SK-N-SH (cell line): ENCODE measurements around the gene INHBB. TPM values are rescaled to one million over a fixed set of nuclear protein-coding genes. Genes with fewer than 3 reads are reported as not detected.

Source experiments
- CTCF ChIA-PET: fragments of 300-600, 350-600 bp; formaldehyde crosslinking; extraction: SDS; loops from one replicate; lab custom pipeline; 2021; lab: Yijun Ruan, JAX
- POLR2A ChIA-PET: fragments of 350-600 bp; sonication (Branson Sonifier 250); formaldehyde crosslinking; extraction: SDS; loops from one replicate; lab custom pipeline; 2020; ENCODE audit warnings: antibody characterized with exemption, inconsistent platforms; lab: Yijun Ruan, JAX
- DNase-seq: peaks from one replicate; pipeline ENCODE4 v3.0.0; 2012
- H2AFZ ChIP-seq: fragments of 200-600 bp; sonication (generic); 2 replicates; pipeline ENCODE4 v1.8.1; 2016; ENCODE audit warnings: antibody characterized with exemption, mild to moderate bottlenecking, low read depth
- H3F3A ChIP-seq: fragments of 200-600 bp; sonication (generic); replicated peaks from 2 replicates; pipeline ENCODE3; 2016; ENCODE audit warnings: antibody characterized with exemption, mild to moderate bottlenecking; ENCODE audit not compliant: insufficient read depth
- H3K27ac ChIP-seq, 2 experiments: fragments of 200-500 bp in 1 of 2; fragments of 200-600 bp in 1 of 2; sonication (Bioruptor generic) in 1 of 2; sonication (generic), shearing (Covaris generic) in 1 of 2; 2 replicates each; pipeline versions ENCODE4 v1.5.1 to v1.6.1; 2014 to 2016; ENCODE audit warnings: low read depth in 2 of 2, inconsistent platforms in 1 of 2, low read length in 1 of 2, mild to moderate bottlenecking in 1 of 2, mixed read lengths in 1 of 2
- H3K27me3 ChIP-seq: fragments of 200-600 bp; sonication (generic), shearing (Covaris generic); 2 replicates; pipeline ENCODE4 v1.6.1; 2016; ENCODE audit warnings: mixed run types; ENCODE audit not compliant: insufficient read depth
- H3K36me3 ChIP-seq, 2 experiments: fragments of 200-500 bp in 1 of 2; fragments of 200-600 bp in 1 of 2; sonication (Bioruptor generic) in 1 of 2; sonication (generic) in 1 of 2; replicated peaks in 1 of 2; 2 replicates each; pipeline versions ENCODE3 to v1.5.1; 2014 to 2016; ENCODE audit warnings: low read length in 1 of 2, mild to moderate bottlenecking in 1 of 2; ENCODE audit not compliant: insufficient read depth in 2 of 2, control insufficient read depth in 1 of 2
- H3K4me1 ChIP-seq, 2 experiments: fragments of 200-500 bp in 1 of 2; fragments of 200-600 bp in 1 of 2; sonication (Bioruptor generic) in 1 of 2; sonication (generic), shearing (Covaris generic) in 1 of 2; 2 replicates each; pipeline versions ENCODE4 v1.5.1 to v1.6.1; 2014 to 2016; ENCODE audit warnings: low read depth in 1 of 2, low read length in 1 of 2, mixed run types in 1 of 2; ENCODE audit not compliant: insufficient read depth in 2 of 2, control insufficient read depth in 1 of 2
- H3K4me2 ChIP-seq: fragments of 200-600 bp; sonication (generic), shearing (Covaris generic); 2 replicates; pipeline ENCODE4 v1.6.1; 2017; ENCODE audit warnings: mixed run types
- H3K4me3 ChIP-seq, 2 experiments: fragments of 200-500 bp in 1 of 2; fragments of 200-600 bp in 1 of 2; sonication (Bioruptor generic) in 1 of 2; sonication (generic), shearing (Covaris generic) in 1 of 2; 2 replicates each; pipeline versions ENCODE4 v1.5.1 to v1.8.1; 2014 to 2016; ENCODE audit warnings: low read depth in 2 of 2, inconsistent platforms in 1 of 2, low read length in 1 of 2, mild to moderate bottlenecking in 1 of 2, mixed read lengths in 1 of 2, moderate library complexity in 1 of 2
- H3K79me2 ChIP-seq: fragments of 200-600 bp; sonication (generic); 2 replicates; pipeline ENCODE4 v1.8.1; 2017; ENCODE audit warnings: mild to moderate bottlenecking; ENCODE audit not compliant: insufficient read depth
- H3K9ac ChIP-seq: fragments of 200-600 bp; sonication (generic); 2 replicates; pipeline ENCODE4 v1.6.1; 2017; ENCODE audit warnings: mixed run types
- H3K9me2 ChIP-seq: fragments of 200-600 bp; sonication (generic); 2 replicates; pipeline ENCODE4 v1.6.1; 2017; ENCODE audit warnings: mixed run types
- H3K9me3 ChIP-seq: fragments of 200-600 bp; sonication (generic); 2 replicates; pipeline ENCODE4 v1.6.1; 2017; ENCODE audit warnings: mixed run types, mild to moderate bottlenecking, moderate library complexity
- H4K20me1 ChIP-seq: fragments of 200-600 bp; sonication (generic); 2 replicates; pipeline ENCODE4 v1.6.1; 2017; ENCODE audit warnings: mild to moderate bottlenecking, mixed run types; ENCODE audit not compliant: insufficient read depth
- FOSL2 ChIP-seq: IDR thresholded peaks from 2 replicates; pipeline ENCODE4 v1.4.0; 2012; ENCODE audit warnings: low read depth, mild to moderate bottlenecking, moderate library complexity, borderline replicate concordance
- FOXJ3 ChIP-seq: sonication (generic); formaldehyde crosslinking; IDR thresholded peaks from 2 replicates; pipeline ENCODE4 v1.5.1; 2020; ENCODE audit warnings: mild to moderate bottlenecking, missing genetic modification reagents
- FOXM1 ChIP-seq: IDR thresholded peaks from 2 replicates; pipeline ENCODE4 v1.4.0; 2012; ENCODE audit warnings: low read depth, mild to moderate bottlenecking
- GABPA ChIP-seq: IDR thresholded peaks from 2 replicates; pipeline ENCODE4 v1.4.0; 2012; ENCODE audit warnings: low read depth, mild to moderate bottlenecking
- GATA2 ChIP-seq: sonication (generic); formaldehyde crosslinking; IDR thresholded peaks from 2 replicates; pipeline ENCODE4 v1.5.0; 2020; ENCODE audit warnings: mild to moderate bottlenecking, missing genetic modification reagents
- JUND ChIP-seq: IDR thresholded peaks from 2 replicates; pipeline ENCODE4 v1.4.0; 2012
- NFIC ChIP-seq: IDR thresholded peaks from 2 replicates; pipeline ENCODE4 v1.4.0; 2012; ENCODE audit warnings: borderline replicate concordance
- RCOR1 ChIP-seq: fragments of 150-350 bp; IDR thresholded peaks from 2 replicates; pipeline ENCODE4 v1.6.1; 2017; ENCODE audit warnings: antibody characterized with exemption, low read length
- RFX5 ChIP-seq: IDR thresholded peaks from 2 replicates; pipeline ENCODE4 v1.6.1; 2012; ENCODE audit warnings: mild to moderate bottlenecking, improper control_type of control experiment, low read length
- TEAD4 ChIP-seq: IDR thresholded peaks from 2 replicates; pipeline ENCODE4 v1.4.0; 2012; ENCODE audit warnings: mild to moderate bottlenecking, borderline replicate concordance; ENCODE audit not compliant: insufficient read depth
- USF2 ChIP-seq: fragments of 150-350 bp; IDR thresholded peaks from 2 replicates; pipeline ENCODE4 v1.6.1; 2017; ENCODE audit warnings: antibody characterized with exemption, low read length, low read depth, borderline replicate concordance
- WGBS: methylation state at CpG from one replicate; pipeline ENCODE4 v1.1.6; 2017; ENCODE audit warnings: low lambda C conversion rate; 5-methylcytosine and 5-hydroxymethylcytosine counted together
- polyA plus RNA-seq, 3 experiments: library from polyadenylated mRNA; depleted of rRNA; stranded (reverse); fragments of >200 nt; gene quantifications; 2 replicates each; pipeline ENCODE4 v1.2.3, GENCODE V29; 2012
- TF ChIP-seq, protein P1 (sequence below): IDR thresholded peaks from 2 replicates; pipeline ENCODE4 v1.4.0; 2012; ENCODE audit warnings: low read depth, borderline replicate concordance
- TF ChIP-seq, protein P2 (sequence below): IDR thresholded peaks from 2 replicates; pipeline ENCODE4 v1.4.0; 2012; ENCODE audit warnings: low read depth, borderline replicate concordance
- TF ChIP-seq, protein P3 (sequence below): IDR thresholded peaks from 2 replicates; pipeline ENCODE4 v1.4.0; 2012; ENCODE audit warnings: low read depth
- TF ChIP-seq, protein P4 (sequence below): fragments of 150-350 bp; IDR thresholded peaks from 2 replicates; pipeline ENCODE4 v1.6.1; 2016; ENCODE audit warnings: mild to moderate bottlenecking, low read depth, low read length
- TF ChIP-seq, protein P5 (sequence below): IDR thresholded peaks from 2 replicates; pipeline ENCODE4 v1.6.1; 2012; ENCODE audit warnings: mild to moderate bottlenecking, low read depth, low read length, moderate library complexity

INHBB gene
- polyA plus RNA-seq, 1 of the 3 experiments (the other 2 are of a cell fraction) = 0.03 TPM

- H3K79me2 ChIP-seq = no peaks in the 10 kb centered on the region
- no peak overlapping the region; the same call in 1 of the 2 replicates for H3K4me2 ChIP-seq
- no peaks in the 10 kb centered on the region for H3F3A ChIP-seq
- no peak overlapping the region for H3K27ac ChIP-seq
- WGBS = 67% methylated on average over 5 of the region's 5 CpGs
- ChIA-PET POLR2A (no interaction called here), CTCF (interaction anchor here (2.2 kb wide), 1 partner anchor 17 kb away, joined by 7 read pairs; no protein-coding TSS in a partner anchor)
- no peak overlapping the region for H2AFZ ChIP-seq
- H3K9ac ChIP-seq = no peak overlapping the region
- H3K4me1 ChIP-seq = peaks cover 0 to 4% of the 10 kb centered on the region in 2 experiments; a peak in 1 of 4 replicates
- no peak for DNase-seq
- H4K20me1 ChIP-seq = no peaks in the 10 kb centered on the region
- H3K27me3 ChIP-seq = 0 out of 2 replicates have a peak, but pooled peaks cover 2% of the 10 kb centered on the region
- no peaks in the 10 kb centered on the region for H3K9me3 ChIP-seq
- no peaks in the 10 kb centered on the region for H3K9me2 ChIP-seq
- H3K36me3 ChIP-seq = no peaks in the 10 kb centered on the region
- TF ChIP-seq JUND (no peak), GABPA (no peak), FOXJ3 (CRISPR knock-in tag) (no peak), RCOR1 (no peak), NFIC (no peak), RFX5 (no peak)
- TF ChIP-seq, protein P1, sequence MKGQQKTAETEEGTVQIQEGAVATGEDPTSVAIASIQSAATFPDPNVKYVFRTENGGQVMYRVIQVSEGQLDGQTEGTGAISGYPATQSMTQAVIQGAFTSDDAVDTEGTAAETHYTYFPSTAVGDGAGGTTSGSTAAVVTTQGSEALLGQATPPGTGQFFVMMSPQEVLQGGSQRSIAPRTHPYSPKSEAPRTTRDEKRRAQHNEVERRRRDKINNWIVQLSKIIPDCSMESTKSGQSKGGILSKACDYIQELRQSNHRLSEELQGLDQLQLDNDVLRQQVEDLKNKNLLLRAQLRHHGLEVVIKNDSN = no peak
- TF ChIP-seq, protein P2, sequence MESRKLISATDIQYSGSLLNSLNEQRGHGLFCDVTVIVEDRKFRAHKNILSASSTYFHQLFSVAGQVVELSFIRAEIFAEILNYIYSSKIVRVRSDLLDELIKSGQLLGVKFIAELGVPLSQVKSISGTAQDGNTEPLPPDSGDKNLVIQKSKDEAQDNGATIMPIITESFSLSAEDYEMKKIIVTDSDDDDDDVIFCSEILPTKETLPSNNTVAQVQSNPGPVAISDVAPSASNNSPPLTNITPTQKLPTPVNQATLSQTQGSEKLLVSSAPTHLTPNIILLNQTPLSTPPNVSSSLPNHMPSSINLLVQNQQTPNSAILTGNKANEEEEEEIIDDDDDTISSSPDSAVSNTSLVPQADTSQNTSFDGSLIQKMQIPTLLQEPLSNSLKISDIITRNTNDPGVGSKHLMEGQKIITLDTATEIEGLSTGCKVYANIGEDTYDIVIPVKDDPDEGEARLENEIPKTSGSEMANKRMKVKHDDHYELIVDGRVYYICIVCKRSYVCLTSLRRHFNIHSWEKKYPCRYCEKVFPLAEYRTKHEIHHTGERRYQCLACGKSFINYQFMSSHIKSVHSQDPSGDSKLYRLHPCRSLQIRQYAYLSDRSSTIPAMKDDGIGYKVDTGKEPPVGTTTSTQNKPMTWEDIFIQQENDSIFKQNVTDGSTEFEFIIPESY = no peak
- TF ChIP-seq, protein P3, sequence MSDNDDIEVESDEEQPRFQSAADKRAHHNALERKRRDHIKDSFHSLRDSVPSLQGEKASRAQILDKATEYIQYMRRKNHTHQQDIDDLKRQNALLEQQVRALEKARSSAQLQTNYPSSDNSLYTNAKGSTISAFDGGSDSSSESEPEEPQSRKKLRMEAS = no peak
- TF ChIP-seq, all 33 proteins: peak for 0
- H3K4me3 ChIP-seq = no peak overlapping the region
These were observed 14.4 kb downstream of the INHBB start for GRCh38 chr2:120360307-120360855.

GRCh38 chr2:120362926-120363325 lies 17.0 kb downstream of the INHBB start:
- no peak for DNase-seq
- no peak overlapping the region for H3K27ac ChIP-seq
- H3K9me2 ChIP-seq = no peaks in the 10 kb centered on the region
- no peaks in the 10 kb centered on the region for H3K27me3 ChIP-seq
- H3F3A ChIP-seq = no peaks in the 10 kb centered on the region
- no peak overlapping the region for H3K9ac ChIP-seq
- no peak overlapping the region for H3K4me3 ChIP-seq
- H3K4me2 ChIP-seq = no peak overlapping the region
- WGBS = 60% methylated on average over 11 of the region's 11 CpGs
- no peak overlapping the region for H2AFZ ChIP-seq
- no peaks in the 10 kb centered on the region for H3K9me3 ChIP-seq
- no peaks in the 10 kb centered on the region for H4K20me1 ChIP-seq
- CTCF ChIA-PET = no interaction called here
- no peaks in the 10 kb centered on the region for H3K36me3 ChIP-seq
- POLR2A ChIA-PET = no interaction called here
- H3K4me1 ChIP-seq = peaks cover 0 to 4% of the 10 kb centered on the region in 2 experiments; a peak in 2 of 4 replicates
- H3K79me2 ChIP-seq = no peaks in the 10 kb centered on the region
- TF ChIP-seq GABPA (no peak), USF2 (no peak), FOXM1 (no peak), GATA2 (no peak), TEAD4 (no peak), FOSL2 (no peak), RCOR1 (no peak)
- TF ChIP-seq, protein P3 = no peak
- TF ChIP-seq, protein P4, sequence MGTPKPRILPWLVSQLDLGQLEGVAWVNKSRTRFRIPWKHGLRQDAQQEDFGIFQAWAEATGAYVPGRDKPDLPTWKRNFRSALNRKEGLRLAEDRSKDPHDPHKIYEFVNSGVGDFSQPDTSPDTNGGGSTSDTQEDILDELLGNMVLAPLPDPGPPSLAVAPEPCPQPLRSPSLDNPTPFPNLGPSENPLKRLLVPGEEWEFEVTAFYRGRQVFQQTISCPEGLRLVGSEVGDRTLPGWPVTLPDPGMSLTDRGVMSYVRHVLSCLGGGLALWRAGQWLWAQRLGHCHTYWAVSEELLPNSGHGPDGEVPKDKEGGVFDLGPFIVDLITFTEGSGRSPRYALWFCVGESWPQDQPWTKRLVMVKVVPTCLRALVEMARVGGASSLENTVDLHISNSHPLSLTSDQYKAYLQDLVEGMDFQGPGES = no peak
- TF ChIP-seq, protein P1 = no peak
- TF ChIP-seq, protein P5, sequence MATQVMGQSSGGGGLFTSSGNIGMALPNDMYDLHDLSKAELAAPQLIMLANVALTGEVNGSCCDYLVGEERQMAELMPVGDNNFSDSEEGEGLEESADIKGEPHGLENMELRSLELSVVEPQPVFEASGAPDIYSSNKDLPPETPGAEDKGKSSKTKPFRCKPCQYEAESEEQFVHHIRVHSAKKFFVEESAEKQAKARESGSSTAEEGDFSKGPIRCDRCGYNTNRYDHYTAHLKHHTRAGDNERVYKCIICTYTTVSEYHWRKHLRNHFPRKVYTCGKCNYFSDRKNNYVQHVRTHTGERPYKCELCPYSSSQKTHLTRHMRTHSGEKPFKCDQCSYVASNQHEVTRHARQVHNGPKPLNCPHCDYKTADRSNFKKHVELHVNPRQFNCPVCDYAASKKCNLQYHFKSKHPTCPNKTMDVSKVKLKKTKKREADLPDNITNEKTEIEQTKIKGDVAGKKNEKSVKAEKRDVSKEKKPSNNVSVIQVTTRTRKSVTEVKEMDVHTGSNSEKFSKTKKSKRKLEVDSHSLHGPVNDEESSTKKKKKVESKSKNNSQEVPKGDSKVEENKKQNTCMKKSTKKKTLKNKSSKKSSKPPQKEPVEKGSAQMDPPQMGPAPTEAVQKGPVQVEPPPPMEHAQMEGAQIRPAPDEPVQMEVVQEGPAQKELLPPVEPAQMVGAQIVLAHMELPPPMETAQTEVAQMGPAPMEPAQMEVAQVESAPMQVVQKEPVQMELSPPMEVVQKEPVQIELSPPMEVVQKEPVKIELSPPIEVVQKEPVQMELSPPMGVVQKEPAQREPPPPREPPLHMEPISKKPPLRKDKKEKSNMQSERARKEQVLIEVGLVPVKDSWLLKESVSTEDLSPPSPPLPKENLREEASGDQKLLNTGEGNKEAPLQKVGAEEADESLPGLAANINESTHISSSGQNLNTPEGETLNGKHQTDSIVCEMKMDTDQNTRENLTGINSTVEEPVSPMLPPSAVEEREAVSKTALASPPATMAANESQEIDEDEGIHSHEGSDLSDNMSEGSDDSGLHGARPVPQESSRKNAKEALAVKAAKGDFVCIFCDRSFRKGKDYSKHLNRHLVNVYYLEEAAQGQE = no peak
